ENCODE measurements around the gene CDKN2D. TPM values are rescaled to one million over a fixed set of nuclear protein-coding genes. Genes with fewer than 3 reads are reported as not detected.
A peak's percentile ranks its signal among the peaks of the same experiment; 100 is the strongest.
"Not testable (repeated sequence)": the region's sequence is repeated elsewhere in the genome, so short reads cannot be mapped to it uniquely, and the experiment has no call there.

Gene CDKN2D
- total RNA-seq, 1 donor from 2014 or later: 11.4 TPM

- no peak for DNase-seq (ENCODE audit: low spot score)
Measured at GRCh38 chr19:10582091-10582490, 13.3 kb upstream of the CDKN2D start.

GRCh38 chr19:10580979-10581631 lies 12.3 kb upstream of the CDKN2D start:
- peak; percentile 94 for DNase-seq (ENCODE audit: low spot score)

- DNase-seq (ENCODE audit: low spot score): no peak
Measured at GRCh38 chr19:10577951-10578350, 9.2 kb upstream of the CDKN2D start.

GRCh38 chr19:10575011-10575716 lies 6.4 kb upstream of the CDKN2D start:
- DNase-seq (ENCODE audit: low spot score): no peak

- DNase-seq (ENCODE audit: low spot score): no peak
Measured at GRCh38 chr19:10574462-10574861, 5.7 kb upstream of the CDKN2D start.

- not testable (repeated sequence) for DNase-seq (ENCODE audit: low spot score)
Measured at GRCh38 chr19:10573793-10574192, 5.0 kb upstream of the CDKN2D start.

GRCh38 chr19:10568062-10568825 lies 535 bp downstream of the CDKN2D start:
- no peak for DNase-seq (ENCODE audit: low spot score)

GRCh38 chr19:10567656-10568055 lies 1.1 kb downstream of the CDKN2D start:
- no peak for DNase-seq (ENCODE audit: low spot score)

- no peak for DNase-seq (ENCODE audit: low spot score)
Measured at GRCh38 chr19:10566658-10567410, 1.9 kb downstream of the CDKN2D start.

- no peak for DNase-seq (ENCODE audit: low spot score)
Measured at GRCh38 chr19:10566408-10566657, 2.4 kb downstream of the CDKN2D start.

- peak; percentile 100 for DNase-seq (ENCODE audit: low spot score)
Measured at GRCh38 chr19:10565567-10566407, 3.0 kb downstream of the CDKN2D start, which contains the start of gene KRI1. KRI1 (minus strand) TSS chr19:10566010; CDS start chr19:10565999, 11 bp downstream.

- no peak for DNase-seq (ENCODE audit: low spot score)
Measured at GRCh38 chr19:10565028-10565566, 3.7 kb downstream of the CDKN2D start.

- no peak for DNase-seq (ENCODE audit: low spot score)
Measured at GRCh38 chr19:10562609-10563008, 6.2 kb downstream of the CDKN2D start.

- DNase-seq (ENCODE audit: low spot score): no peak
Measured at GRCh38 chr19:10560154-10560553, 8.6 kb downstream of the CDKN2D start.

GRCh38 chr19:10557603-10558197 lies 11.1 kb downstream of the CDKN2D start:
- DNase-seq (ENCODE audit: low spot score): no peak

- DNase-seq (ENCODE audit: low spot score): no peak
Measured at GRCh38 chr19:10555610-10555973, 13.2 kb downstream of the CDKN2D start.

GRCh38 chr19:10554760-10555609 lies 13.8 kb downstream of the CDKN2D start:
- no peak for DNase-seq (ENCODE audit: low spot score)

- no peak for DNase-seq (ENCODE audit: low spot score)
Measured at GRCh38 chr19:10553943-10554381, 14.8 kb downstream of the CDKN2D start.

GRCh38 chr19:10553087-10553667 lies 15.6 kb downstream of the CDKN2D start:
- no peak for DNase-seq (ENCODE audit: low spot score)

Measured in mesenteric fat pad (tissue), 1 donor.